Superior temporal gyrus (tissue), 1 donor: ENCODE measurements around the gene TPK1.
"Not testable (repeated sequence)": the region's sequence is repeated elsewhere in the genome, so short reads cannot be mapped to it uniquely, and the experiment has no call there.

Experiments
- DNase-seq: peaks from one replicate; pipeline ENCODE4 v3.0.0-alpha.2; 2016; ENCODE audit errors: extremely low spot score

Gene TPK1

GRCh38 chr7:144629598-144629997 lies 206.3 kb downstream of the TPK1 start:
- no peak for DNase-seq

DNA sequence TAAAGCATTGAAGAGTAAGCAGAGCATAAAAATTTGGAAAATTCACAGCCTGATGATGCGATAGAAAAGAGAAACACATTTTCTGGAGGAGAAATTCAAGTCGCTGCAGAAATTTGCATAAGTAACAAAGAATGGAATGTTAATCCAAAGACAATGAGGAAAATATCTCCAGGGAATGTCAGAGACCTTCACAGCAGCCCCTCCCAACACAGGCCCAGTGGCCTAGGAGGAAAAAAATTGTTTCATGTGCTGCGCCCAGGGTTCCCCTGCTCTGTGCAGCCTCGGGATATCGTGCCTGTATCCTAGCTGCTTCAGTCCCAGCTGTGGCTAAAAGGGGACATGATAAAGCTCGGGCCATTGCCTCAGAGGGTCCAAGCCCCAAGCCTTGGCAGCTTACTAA lies 206.8 kb downstream of the TPK1 start:
- no peak for DNase-seq

- DNase-seq = no peak
Observed at GRCh38 chr7:144628176-144628575, 207.7 kb downstream of the TPK1 start.

- no peak for DNase-seq
Observed at GRCh38 chr7:144622745-144623144, 213.1 kb downstream of the TPK1 start.

DNA sequence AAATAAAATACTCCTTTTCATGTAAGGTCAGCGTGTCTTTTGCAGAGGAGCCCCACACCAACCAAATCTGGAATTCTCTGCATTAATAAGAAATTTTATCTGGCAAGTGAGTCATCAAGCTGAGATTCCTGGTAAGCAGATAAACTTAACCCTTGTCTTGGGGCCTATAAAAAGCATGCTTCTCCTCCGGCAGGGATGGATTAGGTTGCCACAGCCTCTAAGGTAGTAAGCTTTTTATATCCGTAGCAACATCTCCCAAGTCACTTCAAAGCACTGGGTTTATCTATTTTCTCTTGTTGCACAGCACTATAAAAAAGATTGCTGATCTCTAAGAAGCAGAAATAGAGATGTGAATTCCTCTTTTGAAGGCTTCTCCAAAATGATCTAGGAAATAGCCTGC lies 229.6 kb downstream of the TPK1 start:
- DNase-seq = no peak

DNA sequence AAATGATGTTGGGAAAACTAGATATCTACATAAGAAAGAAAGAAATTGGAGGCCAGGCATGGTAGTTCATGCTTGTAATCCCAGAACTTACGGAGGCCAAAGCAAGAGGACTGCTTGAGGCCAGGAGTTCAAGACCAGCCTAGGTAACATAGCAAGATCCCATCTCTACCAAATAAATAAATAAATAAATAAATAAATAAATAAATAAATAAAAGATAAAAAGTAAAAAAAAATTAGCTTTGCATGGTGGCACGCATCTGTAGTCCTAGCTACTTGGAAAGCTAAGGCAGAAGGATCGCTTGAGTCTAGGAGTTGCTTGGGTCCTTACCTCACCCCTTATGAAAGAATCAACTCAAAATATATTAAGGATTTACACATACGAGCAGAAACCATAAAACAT lies 238.9 kb downstream of the TPK1 start:
- no peak for DNase-seq

- no peak for DNase-seq
Observed at GRCh38 chr7:144594580-144594979, 241.3 kb downstream of the TPK1 start.

DNA sequence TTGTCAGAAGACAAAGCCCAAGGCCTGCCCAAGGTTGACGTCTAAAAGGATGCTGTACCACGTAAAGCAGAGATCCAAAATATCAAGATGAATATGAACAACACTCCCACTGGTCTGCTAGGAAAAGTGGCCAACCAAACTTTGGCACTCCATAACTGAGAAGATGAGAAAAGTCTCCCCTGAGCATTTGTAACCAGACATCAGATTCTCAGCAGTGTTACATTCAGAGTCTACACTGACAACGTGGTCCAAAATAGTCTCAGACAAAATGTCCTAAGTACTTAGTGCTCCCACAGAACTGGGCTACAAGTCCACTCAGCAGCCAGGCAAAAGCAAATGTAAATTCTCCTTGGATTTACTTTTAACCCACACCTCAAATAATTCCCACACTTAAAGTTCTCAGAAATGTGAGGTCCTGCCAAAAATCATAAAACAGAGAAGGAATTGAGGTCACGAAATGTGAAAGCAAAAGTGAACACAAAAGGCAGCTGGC lies 247.2 kb downstream of the TPK1 start:
- DNase-seq = peak; percentile 57

- DNase-seq = no peak
Observed at GRCh38 chr7:144587701-144588100, 248.2 kb downstream of the TPK1 start.

GRCh38 chr7:144584726-144585125 lies 251.1 kb downstream of the TPK1 start:
- no peak for DNase-seq

DNA sequence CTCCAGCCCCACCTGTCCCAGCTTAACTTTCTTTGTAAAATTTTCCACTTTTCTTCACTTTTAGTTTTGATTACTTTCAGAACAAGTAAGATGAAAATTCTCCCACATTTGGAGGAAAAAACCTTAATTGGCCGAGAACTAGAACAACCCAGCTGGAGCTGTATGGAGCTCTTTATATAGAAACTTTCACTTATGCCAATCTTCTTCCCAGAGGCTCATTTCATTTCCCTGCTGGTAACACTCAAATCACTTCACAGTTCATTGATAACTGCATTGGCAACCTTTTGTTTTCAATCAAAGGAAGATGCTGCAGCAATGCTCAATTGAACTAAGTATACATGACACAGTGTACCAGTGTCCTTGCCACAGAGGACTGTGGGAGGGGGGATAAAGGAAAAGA lies 256.2 kb downstream of the TPK1 start:
- DNase-seq = peak; percentile 53

DNA sequence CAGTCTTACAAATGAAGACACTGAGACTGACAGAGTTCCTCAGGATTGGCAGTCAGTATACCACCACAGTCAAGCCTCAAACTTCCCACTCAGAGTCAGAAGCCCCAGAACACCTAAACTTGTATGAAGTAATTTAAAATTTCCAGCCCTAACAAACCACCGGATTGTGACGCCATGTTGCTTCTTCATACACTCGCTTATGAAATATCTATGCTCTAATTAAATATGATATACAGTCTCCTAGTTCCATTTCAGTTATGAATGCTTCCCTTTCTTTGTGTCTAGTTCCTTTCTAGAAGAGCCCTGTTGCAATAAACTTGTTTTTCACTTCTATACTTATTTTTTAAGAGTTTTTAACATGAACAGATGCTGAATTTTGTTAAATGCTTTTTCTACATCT lies 260.4 kb downstream of the TPK1 start:
- DNase-seq = no peak

DNA sequence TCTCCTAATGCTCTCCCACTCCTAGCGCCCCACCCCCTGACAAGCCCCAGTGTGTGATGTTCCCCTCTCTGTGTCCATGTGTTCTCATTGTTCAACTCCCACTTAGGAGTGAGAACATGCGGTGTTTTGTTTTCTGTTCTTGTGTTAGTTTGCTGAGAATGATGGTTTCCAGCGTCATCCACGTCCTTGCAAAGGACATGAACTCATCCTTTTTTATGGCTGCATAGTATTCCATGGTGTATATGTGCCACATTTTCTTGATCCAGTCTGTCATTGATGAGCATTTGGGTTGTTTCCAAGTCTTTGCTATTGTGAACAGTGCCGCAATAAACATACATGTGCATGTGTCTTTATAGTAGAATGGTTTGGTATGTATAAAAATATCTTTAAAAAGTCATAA lies 261.1 kb downstream of the TPK1 start:
- DNase-seq = not testable (repeated sequence)

DNA sequence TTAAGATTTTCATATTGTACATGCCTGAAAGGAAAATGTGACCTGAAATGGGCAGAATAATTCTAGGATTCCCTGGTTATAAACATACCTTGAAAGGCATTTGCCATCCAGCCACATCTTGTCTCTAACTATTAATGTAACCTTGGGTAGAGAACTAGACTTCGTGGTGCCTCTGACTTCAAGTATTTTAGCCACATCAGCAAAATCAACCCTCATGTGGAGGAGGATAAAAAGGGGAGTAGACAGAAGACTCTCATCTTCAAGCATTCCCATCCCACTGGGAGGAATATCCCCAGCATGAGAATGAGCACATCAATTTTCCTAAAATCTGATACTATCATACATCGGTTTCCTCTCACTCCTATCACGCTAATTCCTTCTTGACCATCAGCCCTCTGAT lies 267.6 kb downstream of the TPK1 start:
- DNase-seq = no peak

- no peak for DNase-seq
Observed at GRCh38 chr7:144565586-144565985, 270.3 kb downstream of the TPK1 start.

GRCh38 chr7:144549861-144550260 lies 286.0 kb downstream of the TPK1 start:
- DNase-seq = no peak

DNA sequence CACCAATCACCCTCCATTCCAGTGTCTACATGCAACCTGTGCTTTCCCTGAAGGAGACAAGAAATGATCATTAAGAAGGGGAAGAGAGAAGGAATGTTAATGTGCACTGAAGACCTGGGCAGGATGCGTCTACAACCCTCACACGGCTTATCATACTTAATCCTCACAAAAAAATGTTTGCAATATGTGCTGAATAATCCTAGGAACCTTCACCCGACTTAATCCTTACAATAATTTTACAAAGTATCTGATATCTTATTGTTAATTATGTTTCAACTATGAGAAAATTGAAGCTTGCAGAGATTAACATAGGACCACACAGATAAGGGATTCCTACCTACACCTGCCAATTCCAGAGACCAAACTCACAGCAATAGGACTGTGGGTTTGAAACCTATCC lies 287.3 kb downstream of the TPK1 start:
- no peak for DNase-seq

GRCh38 chr7:144547888-144548287 lies 288.0 kb downstream of the TPK1 start:
- no peak for DNase-seq

DNA sequence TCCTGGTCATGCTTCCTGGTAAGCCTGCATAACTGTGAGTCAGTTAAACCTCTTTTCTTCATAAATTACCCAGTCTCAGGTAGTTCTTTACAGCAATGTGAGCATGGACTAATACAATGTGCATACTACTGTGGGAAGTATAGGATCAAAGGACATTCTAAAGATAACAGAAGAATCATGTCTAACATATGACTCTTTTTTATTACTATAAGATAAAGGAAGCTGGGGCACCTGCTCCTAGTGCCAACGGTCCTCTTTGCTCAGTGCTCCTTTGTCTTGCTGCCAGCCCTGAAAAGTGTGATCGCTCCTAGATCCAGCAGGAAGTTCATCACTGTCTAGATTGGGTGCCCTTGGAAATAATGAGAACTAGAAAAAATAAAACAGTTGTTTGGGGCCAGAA lies 289.1 kb downstream of the TPK1 start:
- no peak for DNase-seq

- no peak for DNase-seq
Observed at GRCh38 chr7:144545330-144545729, 290.5 kb downstream of the TPK1 start.

DNA sequence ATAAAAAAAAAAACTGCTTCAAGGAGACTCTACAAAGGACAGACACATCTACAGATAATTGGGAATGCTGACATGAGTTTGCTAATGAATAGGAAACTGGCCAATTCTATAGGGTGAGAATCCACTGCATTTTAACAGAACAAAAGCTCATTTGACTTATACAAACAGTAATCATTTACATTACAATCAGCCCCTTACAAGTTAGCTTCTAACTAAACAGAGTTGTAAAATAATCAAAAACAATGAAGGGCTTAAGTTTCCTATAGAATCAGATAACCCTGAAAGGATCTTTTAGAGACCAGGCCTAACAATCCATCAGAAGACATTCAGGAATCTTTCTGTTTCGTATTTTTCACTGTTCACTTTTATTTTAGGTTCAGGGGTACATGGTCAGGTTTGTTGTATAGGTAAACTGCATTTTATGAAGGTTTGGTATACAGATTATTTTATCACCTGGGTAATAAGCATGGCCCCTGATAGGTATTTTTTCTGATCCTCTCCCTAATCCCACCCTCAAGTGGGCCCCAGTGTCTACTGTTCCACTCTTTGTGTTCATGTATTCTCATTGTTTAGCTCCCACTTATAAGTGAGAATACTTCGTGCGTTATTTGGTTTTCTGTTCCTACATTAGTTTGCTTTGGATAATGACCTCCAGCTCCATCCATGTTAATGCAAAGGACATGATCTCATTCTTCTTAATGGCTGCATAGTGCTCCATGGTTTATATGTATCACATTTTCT lies 301.0 kb downstream of the TPK1 start:
- no peak for DNase-seq

- DNase-seq = no peak
Observed at GRCh38 chr7:144534196-144534595, 301.7 kb downstream of the TPK1 start.

GRCh38 chr7:144531181-144531580 lies 304.7 kb downstream of the TPK1 start:
- no peak for DNase-seq
